ENCODE measurements around the gene ELF3. TPM values are rescaled to one million over a fixed set of nuclear protein-coding genes. Genes with fewer than 3 reads are reported as not detected.
"Not testable (repeated sequence)": the region's sequence is repeated elsewhere in the genome, so short reads cannot be mapped to it uniquely, and the experiment has no call there.

Gene ELF3
- total RNA-seq, 1 experiment from 2014 or later = 3.6 TPM

DNA sequence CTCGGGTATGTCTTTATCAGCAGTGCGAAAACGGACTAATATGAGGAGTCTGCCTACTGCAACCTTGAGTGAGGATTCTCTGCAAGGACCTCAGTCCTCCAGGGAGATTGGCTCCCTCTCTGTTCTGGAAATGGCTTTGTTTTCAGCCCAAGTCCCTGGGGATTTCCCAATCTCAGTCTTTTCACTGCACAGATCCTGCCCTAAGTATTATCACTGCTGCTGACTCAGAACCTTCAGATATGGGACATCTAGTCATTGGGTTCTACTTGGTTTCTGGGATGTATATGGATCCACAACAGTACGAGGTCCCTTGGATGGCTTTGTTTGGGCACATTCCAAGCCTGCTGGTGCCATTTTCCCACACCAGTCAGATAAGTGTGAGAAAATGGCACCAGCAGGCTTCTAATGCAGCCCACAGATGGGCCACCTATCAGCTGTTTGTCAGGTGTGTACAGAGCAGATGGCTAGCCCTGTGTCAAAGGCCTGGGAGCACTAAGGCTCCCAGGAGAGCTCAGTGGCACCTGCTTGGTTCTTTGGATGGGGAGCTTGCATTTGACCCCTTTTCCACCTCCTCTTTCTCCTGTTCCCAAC is 27.4 kb downstream of the ELF3 start:
- Histone ChIP-seq H3K4me3 (ENCODE audit: insufficient read depth, low read depth, low read length) (no peak overlapping the region), H3K27me3 (ENCODE audit: control insufficient read depth, insufficient read depth, low read length) (no peaks in the 10 kb centered on the region), H3K36me3 (replicated peaks; ENCODE audit: control insufficient read depth, insufficient read depth, low read length) (no peaks in the 10 kb centered on the region)
- DNase-seq = peak; percentile 12

DNA sequence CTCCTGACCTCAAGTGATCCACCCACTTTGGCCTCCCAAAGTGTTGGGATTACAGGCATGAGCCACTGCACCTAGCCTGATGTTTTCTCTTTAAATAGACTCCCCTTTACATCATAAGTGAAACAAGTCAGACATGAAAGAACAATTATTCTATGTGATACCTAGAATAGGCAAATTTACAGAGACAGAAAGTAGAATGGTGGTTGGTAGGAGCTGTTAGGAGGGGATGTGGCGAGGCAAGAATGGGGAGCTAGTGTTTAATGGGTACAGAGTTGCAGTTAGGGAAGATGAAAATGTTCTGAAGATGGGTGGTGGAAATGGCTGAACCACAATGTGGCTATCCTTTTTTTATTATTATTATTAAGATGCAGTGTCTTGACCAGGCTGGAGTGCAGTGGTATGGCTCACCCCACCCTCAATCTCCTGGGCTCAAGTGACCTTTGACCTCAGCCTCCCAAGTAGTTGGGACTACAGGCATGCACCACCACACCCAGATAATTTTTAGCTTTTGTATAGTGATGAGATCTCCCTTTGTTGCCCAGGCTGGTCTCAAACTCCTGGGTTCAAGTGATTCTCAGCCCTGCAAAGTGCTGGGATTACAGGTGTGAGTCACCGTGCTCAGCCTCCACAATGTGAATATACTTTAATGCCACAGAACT is 28.4 kb downstream of the ELF3 start:
- no peak for DNase-seq
- no peaks in the 10 kb centered on the region for H3K27me3 ChIP-seq (ENCODE audit: control insufficient read depth, insufficient read depth, low read length)
- no peaks in the 10 kb centered on the region for H3K36me3 ChIP-seq (replicated peaks; ENCODE audit: control insufficient read depth, insufficient read depth, low read length)
- no peak overlapping the region for H3K4me3 ChIP-seq (ENCODE audit: insufficient read depth, low read depth, low read length)

DNA sequence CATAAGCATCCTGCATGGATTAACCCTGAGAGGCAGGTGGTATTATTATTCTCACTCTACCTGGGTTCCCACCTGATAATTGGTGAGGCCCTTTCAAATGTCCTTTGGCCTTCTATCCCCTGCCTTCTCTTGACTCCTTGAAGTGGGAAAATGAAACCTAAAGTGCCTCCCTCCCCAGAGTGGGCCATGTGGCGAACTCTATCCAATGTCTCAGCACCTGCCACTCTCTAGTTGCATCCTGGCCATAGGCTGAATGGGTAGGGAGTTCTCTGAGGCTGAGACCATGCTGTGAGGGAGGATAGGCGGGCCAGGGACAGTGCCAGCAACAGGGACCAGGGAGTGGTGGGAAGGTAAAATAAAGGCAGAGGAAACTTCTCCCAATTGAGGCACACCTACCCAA is 35.3 kb downstream of the ELF3 start:
- Histone ChIP-seq H3K27me3 (ENCODE audit: control insufficient read depth, insufficient read depth, low read length) (no peaks in the 10 kb centered on the region), H3K36me3 (replicated peaks; ENCODE audit: control insufficient read depth, insufficient read depth, low read length) (no peaks in the 10 kb centered on the region), H3K4me3 (ENCODE audit: insufficient read depth, low read depth, low read length) (no peak overlapping the region)
- DNase-seq = peak; percentile 21

DNA sequence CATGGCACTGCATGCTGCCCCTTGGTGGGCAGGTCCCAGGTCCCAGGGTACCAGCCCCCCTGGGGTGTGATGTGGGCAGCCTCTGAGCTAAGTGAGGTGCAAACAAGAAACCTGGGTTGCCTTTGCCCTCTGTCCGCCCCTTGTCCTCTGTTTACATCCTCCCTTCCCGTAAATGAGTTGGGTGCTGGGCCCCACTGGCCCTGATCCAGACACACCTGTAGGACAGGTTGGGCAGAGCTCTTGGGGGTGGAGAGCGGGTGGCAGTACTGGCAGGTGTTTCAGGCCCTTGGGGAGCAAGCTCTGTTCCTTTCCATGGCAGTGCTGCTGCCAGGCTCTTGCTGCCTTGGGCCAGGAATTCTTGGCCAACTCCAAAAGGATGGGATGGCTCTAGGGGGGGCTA is 35.8 kb downstream of the ELF3 start:
- Histone ChIP-seq H3K27me3 (ENCODE audit: control insufficient read depth, insufficient read depth, low read length) (no peaks in the 10 kb centered on the region), H3K4me3 (ENCODE audit: insufficient read depth, low read depth, low read length) (no peak overlapping the region), H3K36me3 (replicated peaks; ENCODE audit: control insufficient read depth, insufficient read depth, low read length) (no peaks in the 10 kb centered on the region)
- no peak for DNase-seq

DNA sequence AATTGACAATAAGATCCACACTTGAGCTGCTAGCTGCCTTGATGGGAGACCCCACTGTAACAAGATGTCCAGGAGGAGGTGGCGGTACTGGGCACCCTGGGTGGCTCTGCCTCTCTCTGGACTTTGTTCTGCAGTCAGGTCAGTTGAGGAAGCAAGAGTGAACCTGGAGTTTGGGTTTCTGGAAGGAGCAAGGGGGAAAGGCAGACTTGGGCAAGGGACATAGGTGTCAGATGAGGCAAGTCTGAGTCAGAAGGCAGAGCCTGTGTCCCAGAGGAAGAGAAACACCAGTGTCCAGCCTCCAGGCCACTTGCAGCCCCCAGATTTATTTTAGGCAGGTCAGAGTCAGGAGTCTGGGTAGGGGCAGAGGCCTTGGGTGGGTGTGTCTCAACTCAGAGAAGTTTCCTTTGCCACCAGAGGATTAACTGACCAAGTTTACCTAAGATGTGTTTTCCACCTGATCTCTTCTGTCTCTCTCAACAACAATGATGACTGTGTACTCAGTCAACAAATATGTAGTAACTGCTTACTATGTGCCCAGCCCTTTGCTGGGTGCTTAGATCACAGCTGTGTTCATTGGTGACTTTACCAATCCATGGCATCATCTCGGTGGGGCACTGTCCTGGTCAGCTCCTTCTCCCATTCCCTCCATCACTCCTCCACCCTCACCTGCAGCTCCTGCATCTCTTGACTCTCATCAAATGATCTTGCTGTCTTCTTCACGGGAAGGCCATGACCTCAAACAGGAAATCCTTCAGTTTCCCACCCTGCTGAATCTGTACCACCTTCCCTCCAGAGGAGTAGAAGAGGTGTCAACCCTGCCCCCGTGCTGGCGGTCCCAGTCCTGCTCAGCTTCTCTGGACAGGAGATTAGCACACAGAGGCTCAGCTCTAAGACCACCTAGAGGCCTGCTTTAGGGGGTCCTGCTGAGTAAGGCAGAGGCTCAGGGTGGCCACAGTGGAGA is 36.6 kb downstream of the ELF3 start:
- H3K36me3 ChIP-seq (replicated peaks; ENCODE audit: control insufficient read depth, insufficient read depth, low read length) = no peaks in the 10 kb centered on the region
- DNase-seq = no peak
- no peak overlapping the region for H3K4me3 ChIP-seq (ENCODE audit: insufficient read depth, low read depth, low read length)
- H3K27me3 ChIP-seq (ENCODE audit: control insufficient read depth, insufficient read depth, low read length) = no peaks in the 10 kb centered on the region

DNA sequence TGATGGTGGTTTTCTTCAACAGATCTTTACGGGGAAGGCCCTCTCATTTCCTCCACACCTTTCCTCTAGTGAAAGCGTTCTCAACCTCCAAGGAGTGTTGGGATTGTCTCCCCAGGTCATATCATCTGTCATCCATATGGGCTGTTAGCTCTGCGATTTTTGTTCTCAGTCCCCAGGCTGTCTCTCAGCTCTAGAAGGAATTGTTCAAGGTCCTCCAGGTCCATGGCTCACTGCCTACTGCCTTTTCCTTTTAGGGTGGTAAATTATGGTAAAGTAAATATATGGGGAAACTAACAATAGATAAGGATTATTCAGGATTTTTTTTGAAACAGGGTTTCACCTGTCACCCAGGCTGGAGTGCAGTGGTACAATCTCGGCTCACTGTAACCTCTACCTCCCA is 37.6 kb downstream of the ELF3 start:
- Histone ChIP-seq H3K4me3 (ENCODE audit: insufficient read depth, low read depth, low read length) (no peak overlapping the region), H3K36me3 (replicated peaks; ENCODE audit: control insufficient read depth, insufficient read depth, low read length) (no peaks in the 10 kb centered on the region), H3K27me3 (ENCODE audit: control insufficient read depth, insufficient read depth, low read length) (no peaks in the 10 kb centered on the region)
- no peak for DNase-seq

DNA sequence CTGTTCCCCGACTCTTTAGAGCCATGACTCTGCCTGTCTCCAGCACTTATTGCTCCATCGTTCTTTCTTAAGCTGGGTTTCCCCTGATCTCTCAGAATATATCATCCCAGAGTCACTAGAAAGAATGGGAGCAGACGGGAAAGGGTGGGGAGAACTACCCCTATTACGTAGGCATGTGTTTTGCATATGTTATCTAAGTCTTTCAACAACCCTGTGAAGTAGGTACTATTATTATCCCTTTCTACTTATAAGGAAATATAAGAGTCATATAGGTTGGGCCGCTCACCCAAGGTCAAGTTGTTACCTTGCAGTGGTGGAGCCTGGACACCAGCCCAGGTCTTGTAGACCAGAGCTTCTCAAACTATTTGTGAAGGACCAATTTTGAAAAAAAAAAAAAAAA is 38.7 kb downstream of the ELF3 start:
- DNase-seq = no peak
- Histone ChIP-seq H3K27me3 (ENCODE audit: control insufficient read depth, insufficient read depth, low read length) (no peaks in the 10 kb centered on the region), H3K4me3 (ENCODE audit: insufficient read depth, low read depth, low read length) (no peak overlapping the region), H3K36me3 (replicated peaks; ENCODE audit: control insufficient read depth, insufficient read depth, low read length) (no peaks in the 10 kb centered on the region)

DNA sequence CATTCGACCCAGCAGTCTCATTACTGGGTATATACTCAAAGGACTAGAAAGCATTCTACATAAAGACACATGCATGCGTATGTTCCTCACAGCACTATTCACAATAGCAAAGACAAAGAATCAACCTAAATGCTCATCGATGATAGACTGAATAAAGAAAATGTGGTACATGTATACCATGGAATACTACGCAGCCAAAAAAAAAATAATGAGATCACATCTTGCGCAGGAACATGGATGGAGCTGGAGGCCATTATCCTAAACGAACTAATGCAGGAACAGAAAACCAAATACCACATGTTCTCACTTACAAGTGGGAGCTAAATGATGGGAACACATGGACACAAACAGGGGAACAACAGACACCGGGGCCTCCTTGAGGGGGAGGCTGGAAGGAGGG is 43.7 kb downstream of the ELF3 start:
- Histone ChIP-seq H3K27me3 (ENCODE audit: control insufficient read depth, insufficient read depth, low read length) (no peaks in the 10 kb centered on the region), H3K4me3 (ENCODE audit: insufficient read depth, low read depth, low read length) (no peak overlapping the region), H3K36me3 (replicated peaks; ENCODE audit: control insufficient read depth, insufficient read depth, low read length) (no peaks in the 10 kb centered on the region)
- DNase-seq = no peak

DNA sequence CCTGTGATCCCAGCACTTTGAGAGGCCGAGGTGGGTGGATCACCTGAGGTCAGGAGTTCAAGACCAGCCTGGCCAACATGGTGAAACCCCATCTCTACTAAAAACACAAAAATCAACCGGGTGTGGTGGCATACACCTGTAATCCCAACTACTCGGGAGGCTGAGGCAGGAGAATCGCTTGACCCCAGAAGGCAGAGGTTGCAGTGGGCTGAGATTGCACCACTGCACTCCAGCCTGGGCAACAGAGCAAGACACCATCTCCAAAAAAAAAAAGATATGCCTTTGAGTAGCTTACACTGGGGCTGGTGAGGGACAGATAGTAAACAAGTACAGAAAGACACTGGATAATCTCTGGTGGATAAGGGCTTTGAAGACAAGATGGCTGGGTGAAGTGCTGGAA is 44.3 kb downstream of the ELF3 start:
- not testable (repeated sequence) for DNase-seq; H3K4me3 ChIP-seq (ENCODE audit: insufficient read depth, low read depth, low read length); H3K27me3 ChIP-seq (ENCODE audit: control insufficient read depth, insufficient read depth, low read length)

DNA sequence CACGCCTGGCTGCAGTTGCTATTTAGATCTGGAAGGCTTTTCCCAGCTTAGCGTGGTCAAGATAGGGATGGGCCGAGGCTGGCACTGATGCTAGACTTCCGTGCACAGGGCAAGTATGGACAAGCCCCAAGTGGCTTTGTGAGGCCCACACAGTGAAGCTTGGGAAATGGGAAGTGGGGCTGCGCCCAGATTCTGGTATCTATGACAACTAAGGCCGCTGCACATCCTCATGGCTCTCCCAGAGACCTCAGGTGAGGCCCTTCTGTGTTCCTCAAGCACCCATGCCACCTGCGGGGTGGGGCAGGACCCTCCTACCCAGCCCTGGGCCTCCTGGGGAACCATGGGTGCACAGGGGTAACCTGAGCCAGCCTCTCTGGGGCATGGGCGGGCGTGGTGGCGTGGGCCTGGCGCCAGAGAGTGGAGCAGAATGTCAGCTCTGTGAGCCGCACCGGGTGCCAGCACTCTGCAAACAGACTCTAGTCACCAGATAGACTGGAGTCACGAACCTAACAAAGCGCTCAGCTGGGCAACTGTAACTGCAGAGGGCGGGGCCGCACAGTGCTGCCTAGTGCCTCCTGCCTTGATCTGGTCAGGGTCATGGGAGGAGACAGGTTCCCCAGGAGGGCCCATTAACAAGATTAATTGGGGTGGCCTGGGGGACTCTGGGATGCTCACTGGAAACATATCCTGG is 46.4 kb downstream of the ELF3 start:
- no peaks in the 10 kb centered on the region for H3K36me3 ChIP-seq (replicated peaks; ENCODE audit: control insufficient read depth, insufficient read depth, low read length)
- DNase-seq = no peak
- no peak overlapping the region for H3K4me3 ChIP-seq (ENCODE audit: insufficient read depth, low read depth, low read length)
- H3K27me3 ChIP-seq (ENCODE audit: control insufficient read depth, insufficient read depth, low read length) = no peaks in the 10 kb centered on the region

More for the DNA sequence above, 44.3 kb downstream of the ELF3 start:
- H3K36me3 ChIP-seq (replicated peaks; ENCODE audit: control insufficient read depth, insufficient read depth, low read length) = not testable (repeated sequence)

DNA sequence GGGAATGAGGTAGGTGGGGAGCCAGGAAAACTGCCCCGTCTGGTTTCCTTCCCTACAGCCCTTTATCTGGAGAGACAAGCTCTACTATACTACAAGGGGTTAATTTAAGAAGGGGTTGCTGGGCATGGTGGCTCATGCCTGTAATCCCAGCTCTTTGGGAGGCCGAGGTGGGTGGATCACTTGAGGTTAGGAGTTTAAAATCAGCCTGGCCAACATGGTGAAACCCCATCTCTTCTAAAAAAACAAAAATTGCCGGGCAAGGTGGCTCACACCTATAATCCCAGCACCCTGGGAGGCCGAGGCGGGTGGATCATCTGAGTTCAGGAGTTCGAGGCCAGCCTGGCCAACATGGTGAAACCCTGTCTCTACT is 46.9 kb downstream of the ELF3 start:
- DNase-seq; H3K36me3 ChIP-seq (replicated peaks; ENCODE audit: control insufficient read depth, insufficient read depth, low read length); H3K27me3 ChIP-seq (ENCODE audit: control insufficient read depth, insufficient read depth, low read length); H3K4me3 ChIP-seq (ENCODE audit: insufficient read depth, low read depth, low read length): not testable (repeated sequence)

DNA sequence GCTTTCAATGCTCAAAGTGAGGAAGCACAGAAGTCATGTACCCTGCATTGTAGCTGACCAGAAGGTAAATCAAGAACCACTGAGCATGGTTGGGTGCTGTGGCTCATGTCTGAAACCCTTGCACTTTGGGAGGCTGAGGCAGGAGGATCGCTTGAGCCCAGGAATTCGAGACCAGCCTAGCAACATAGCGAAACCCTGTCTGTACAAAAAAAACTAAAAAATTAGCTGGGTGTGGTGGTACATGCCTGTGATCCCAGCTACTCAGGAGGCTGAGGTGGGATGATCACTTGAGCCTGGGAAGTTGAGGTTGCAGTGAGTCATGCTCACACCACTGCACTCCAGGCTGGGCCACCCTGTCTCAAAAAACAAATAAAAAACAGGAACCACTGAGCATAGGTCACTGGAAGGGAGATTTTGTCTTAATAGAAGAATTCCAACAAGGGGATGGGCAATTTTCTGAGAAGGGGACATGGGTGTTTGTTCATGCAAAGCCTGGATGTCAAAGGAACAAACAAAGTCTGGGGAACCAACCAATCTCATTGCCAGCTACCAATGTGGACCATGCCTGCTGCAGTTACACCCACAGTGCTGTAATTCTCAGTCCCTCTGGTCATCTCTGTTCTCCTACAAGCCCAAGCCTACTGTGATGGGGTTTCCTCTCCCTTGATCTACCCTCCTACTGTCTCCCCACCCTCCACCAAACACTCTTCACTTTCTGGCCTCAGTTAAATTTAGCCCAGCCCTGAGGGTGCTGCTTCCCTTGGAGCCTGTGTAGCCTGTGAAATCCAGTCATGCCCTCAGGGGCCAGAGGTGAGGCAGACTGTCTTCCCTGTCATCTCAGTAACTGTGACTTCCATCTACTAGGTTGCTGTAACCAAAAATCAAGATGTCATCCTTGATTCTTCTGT is 47.9 kb downstream of the ELF3 start:
- no peak overlapping the region for H3K4me3 ChIP-seq (ENCODE audit: insufficient read depth, low read depth, low read length)
- DNase-seq = no peak
- no peaks in the 10 kb centered on the region for H3K27me3 ChIP-seq (ENCODE audit: control insufficient read depth, insufficient read depth, low read length)
- no peaks in the 10 kb centered on the region for H3K36me3 ChIP-seq (replicated peaks; ENCODE audit: control insufficient read depth, insufficient read depth, low read length)

DNA sequence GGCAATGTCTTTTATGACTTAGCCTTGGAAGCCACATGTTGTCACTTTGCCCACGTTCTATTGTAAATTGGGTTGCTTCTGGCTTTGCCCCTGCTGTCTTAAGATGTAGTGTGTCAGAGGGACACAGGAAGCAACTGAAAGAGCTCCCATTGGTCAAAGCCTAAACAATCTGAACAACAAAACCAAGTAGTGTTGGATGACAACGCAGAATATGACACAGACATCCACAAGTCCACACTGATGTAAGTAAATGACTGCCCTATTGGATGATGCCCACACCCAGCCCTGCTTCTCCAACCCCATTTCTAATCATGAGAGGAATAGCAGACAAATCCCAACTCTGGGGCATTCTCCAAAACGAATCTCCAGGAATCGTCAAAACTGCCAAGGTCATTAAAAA is 50.7 kb downstream of the ELF3 start:
- no peaks in the 10 kb centered on the region for H3K36me3 ChIP-seq (replicated peaks; ENCODE audit: control insufficient read depth, insufficient read depth, low read length)
- H3K27me3 ChIP-seq (ENCODE audit: control insufficient read depth, insufficient read depth, low read length) = no peaks in the 10 kb centered on the region
- no peak for DNase-seq
- no peak overlapping the region for H3K4me3 ChIP-seq (ENCODE audit: insufficient read depth, low read depth, low read length)

DNA sequence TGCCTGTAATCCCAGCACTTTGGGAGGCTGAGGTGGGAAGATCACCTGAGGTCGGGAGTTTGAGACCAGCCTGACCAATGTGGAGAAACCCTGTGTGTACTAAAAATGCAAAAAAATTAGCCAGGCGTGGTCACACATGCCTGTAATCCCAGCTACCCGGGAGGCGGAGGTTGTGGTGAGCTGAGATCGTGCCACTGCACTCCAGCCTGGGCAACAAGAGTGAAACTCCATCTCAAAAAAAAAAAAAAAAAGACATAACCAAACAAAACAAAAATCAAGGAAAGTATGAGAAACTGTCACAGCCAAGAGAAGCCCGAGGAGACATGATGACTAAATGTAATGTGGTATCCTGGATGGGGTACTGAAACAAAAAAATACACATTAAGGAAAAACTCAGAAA is 51.4 kb downstream of the ELF3 start:
- not testable (repeated sequence) for DNase-seq; H3K4me3 ChIP-seq (ENCODE audit: insufficient read depth, low read depth, low read length); H3K27me3 ChIP-seq (ENCODE audit: control insufficient read depth, insufficient read depth, low read length); H3K36me3 ChIP-seq (replicated peaks; ENCODE audit: control insufficient read depth, insufficient read depth, low read length)
